ENCODE data around the gene PEA15. TPM values are rescaled to one million over a fixed set of nuclear protein-coding genes. Genes with fewer than 3 reads are reported as not detected.

The PEA15 gene
- total RNA-seq, 1 donor from 2014 or later: 317 TPM

DNA sequence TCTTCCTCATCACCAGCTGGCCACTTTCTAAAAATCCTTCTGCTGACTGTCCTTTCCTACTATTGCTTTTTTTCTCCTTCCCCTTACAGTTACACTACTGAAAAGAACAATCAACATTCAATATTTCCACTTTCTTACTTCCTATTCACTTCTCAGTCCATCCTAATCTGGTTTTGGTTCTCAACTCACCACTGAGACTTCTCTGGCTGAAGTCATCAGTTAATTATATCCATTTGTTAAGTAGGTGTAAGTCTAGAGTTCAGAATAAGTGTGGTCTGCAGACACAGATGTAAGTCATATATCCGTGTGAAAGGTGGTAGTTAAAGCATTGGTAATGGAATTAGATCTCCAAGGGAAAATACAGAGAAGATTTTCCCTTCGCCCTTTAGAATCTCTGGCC is 21.4 kb downstream of the PEA15 start:
- intact Hi-C loops (cut with DNase I): no loop called here
- DNase-seq (ENCODE audit: low spot score): no peak

DNA sequence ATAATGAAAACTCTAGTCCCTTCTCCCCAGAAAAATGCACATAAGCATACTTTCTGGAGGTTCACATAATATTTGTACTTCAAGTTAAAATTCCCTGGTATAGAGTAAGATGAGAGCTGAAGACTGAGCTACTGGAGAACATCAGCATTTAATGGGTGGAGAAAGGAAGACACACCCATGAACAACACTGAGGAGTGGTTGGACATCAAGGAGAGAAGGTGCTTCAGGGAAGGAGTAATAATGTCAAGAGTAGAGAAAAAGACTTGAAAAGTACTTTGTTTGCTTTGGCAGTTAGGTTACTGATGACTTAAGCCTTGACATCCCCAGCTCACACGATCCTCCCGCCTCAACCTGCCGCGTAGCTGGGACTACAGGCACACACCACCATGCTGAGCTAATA is 21.9 kb downstream of the PEA15 start:
- intact Hi-C loops (cut with DNase I): no loop called here
- no peak for DNase-seq (ENCODE audit: low spot score)

DNA sequence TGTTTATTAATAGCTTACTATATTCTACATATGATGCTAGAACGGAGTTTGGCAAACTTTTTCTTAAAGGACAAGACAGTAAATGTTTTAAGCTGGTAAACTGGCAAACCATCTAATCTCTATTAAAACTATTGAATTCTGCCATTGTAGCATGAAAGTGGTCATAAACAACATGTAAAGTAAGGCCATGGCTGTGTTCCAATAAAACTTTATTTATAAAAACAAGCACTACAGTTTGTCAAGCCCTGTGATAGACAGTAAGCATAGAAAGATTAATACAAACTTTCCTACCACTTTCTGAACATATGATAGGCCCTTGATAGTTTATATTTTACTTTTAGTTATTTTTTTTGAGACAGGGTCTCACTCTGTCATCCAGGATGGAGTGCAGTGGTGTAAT is 22.4 kb downstream of the PEA15 start:
- no peak for DNase-seq (ENCODE audit: low spot score)
- intact Hi-C loops (cut with DNase I): no loop called here

DNA sequence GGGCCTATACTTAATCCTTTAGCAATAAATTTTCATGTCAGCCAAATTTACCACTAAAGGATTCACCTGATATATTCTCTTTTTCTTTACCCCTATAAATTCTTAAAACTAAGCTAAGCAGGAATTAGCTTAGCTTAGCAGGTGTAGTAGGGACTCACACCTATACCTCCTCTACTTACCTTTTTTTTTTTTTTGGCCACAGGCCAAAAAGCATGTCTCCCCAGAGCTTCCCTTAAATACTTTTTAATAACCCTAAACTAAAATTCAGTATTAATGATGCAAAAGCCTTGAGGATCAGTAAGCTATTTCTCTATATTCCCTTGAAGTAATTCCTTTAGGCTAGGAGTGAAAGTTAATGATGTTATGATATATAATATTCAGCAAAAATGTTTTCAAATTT is 23.2 kb downstream of the PEA15 start:
- intact Hi-C loops (cut with DNase I): no loop called here
- no peak for DNase-seq (ENCODE audit: low spot score)

DNA sequence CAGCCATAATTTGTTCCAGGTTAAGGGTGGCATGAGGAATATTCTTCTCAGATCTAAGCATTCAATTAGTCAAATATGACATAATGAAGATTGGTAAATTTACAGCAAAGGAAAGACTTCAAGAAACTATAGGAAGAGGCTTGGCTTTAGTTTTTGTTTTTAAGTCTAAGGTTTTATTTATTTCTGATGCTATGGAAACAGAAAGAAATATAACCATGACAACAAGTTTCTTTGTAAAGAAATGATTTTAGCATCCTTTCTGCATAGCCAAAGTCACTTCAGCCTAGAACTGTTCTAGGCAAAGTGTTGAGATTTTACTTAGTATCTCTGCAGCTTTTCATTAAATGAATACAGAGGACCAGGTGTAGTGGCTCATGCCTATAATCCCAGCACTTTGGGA is 27.7 kb downstream of the PEA15 start:
- no peak for DNase-seq (ENCODE audit: low spot score)
- intact Hi-C loops (cut with DNase I): no loop called here

DNA sequence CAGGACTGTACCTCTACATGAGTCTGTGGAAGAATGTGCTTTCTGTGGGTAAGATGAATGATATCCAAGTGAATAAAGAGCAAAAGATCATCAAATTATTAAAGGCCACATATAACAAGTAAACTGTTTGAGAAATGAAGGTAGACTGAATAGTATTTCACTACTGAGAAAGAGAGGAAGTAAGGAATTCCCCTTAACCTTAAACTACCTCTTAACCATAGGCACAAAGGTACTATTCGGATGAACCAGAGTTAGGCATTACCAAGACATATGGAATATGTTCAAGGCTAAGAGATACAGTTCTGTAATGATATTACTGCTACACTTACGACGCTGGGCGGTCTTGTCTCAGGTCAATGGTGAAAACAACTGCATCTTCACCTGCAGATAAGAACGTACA is 31.6 kb downstream of the PEA15 start:
- DNase-seq (ENCODE audit: low spot score): no peak
- intact Hi-C loops (cut with DNase I): no loop called here

DNA sequence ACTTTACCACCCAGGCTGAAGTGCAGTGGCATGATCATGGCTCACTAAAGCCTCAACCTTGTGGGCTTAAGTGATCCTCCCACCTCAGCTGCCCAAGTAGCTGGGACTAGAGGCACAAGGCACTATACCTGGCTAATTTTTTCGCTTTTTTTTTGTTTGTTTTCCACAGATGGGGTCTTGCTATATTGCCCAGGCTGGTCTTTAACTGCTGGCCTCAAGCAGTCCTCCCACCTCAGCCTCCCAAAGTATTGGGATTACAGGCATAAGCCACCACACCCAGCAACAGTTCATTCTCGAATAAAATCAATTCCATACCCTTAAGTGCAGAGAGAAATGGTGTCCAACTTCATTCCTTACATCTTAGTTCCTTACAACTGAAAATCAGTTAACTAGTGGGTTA is 32.4 kb downstream of the PEA15 start:
- DNase-seq (ENCODE audit: low spot score): no peak
- intact Hi-C loops (cut with DNase I): no loop called here

DNA sequence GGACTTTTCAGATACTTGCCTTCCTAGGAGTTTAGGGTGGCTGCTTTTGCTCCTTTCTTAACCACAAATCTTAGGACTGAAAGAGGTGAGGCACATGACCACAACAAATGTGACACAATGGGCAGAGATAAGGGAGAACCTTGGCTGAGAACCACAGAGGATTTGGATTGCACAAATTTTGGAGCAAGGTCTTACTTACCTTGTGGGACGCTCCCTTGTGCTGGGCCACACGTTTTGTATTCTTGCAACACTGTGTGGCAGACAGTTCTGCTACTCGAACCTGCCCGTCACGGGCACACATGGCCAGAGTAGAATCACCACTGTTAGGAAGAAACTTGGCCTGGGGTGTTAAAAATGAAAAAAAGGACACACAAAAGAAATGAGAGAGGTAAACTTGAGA is 33.2 kb downstream of the PEA15 start:
- no peak for DNase-seq (ENCODE audit: low spot score)
- intact Hi-C loops (cut with DNase I): no loop called here

DNA sequence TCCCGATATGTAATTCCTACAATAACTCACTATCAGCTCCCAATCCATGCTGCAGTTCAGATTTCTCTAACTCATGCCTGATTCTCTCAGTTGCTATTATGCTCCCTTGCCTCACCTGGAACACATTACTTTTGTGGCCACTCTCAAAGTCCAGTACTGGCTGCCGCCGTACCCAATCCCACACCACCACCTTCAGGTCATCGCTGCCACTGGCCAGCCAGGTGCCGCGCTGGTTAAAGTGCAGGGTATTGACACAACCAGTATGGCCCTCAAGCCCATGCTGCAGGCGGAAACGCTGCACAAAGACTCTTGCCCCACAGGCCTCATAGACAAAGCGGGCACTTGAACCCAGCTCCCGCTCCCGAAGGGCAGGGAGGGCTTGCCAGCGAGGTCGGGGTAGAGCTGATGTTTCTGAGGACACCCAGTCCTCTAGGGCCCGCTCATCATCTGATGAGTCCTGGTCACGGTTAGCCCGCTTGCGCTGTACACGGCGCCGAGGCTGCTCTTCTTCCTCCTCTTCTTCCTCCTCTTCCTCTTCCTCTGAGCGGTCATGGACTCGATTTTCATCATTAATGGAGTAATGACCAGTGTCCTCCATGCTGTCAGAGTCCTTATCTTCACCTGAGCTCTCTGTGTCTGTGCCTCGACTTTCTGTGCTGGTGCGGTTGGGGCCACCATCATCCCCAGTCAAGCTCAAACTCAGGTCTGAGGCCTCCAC is 34.6 kb downstream of the PEA15 start:
- intact Hi-C loops (cut with DNase I): no loop called here
- DNase-seq (ENCODE audit: low spot score): no peak

DNA sequence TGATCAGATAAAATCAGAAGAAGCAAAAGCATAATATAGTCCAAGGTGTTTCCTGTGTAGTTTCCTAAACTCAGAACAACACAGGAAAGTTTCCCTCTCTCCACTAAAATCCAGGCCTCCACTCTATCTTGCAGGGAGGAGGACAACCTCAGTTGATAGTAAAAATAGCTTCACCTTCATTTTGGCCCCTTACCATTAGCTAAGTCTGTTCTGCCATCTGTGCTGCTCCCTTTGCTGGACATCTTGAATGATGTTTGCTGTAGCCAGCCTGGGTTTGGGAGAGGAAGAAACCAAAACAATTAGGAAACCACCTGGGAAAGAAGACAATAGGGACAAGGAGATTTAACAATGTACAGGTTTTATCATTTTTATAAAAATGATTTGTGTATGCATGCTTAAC is 38.6 kb downstream of the PEA15 start:
- DNase-seq (ENCODE audit: low spot score): no peak
- intact Hi-C loops (cut with DNase I): no loop called here

DNA sequence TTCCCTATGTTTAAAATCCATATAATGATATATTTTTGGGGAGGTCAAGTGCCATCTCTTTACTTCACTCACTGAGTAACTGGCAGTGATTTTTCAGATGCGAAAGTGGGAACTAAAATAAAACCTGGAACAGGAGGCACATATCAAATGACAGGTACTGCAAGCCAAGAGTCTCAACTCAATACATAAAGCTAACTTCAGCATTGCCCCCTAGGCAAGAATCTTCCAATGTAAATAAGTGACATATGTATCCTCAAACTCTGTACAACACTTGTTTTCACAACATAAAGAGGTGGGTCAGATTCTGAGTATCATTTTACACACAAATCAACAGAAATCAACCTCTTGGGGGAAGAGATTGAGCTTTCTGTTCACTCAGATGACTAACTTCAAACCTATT is 39.0 kb downstream of the PEA15 start:
- intact Hi-C loops (cut with DNase I): no loop called here
- DNase-seq (ENCODE audit: low spot score): no peak

DNA sequence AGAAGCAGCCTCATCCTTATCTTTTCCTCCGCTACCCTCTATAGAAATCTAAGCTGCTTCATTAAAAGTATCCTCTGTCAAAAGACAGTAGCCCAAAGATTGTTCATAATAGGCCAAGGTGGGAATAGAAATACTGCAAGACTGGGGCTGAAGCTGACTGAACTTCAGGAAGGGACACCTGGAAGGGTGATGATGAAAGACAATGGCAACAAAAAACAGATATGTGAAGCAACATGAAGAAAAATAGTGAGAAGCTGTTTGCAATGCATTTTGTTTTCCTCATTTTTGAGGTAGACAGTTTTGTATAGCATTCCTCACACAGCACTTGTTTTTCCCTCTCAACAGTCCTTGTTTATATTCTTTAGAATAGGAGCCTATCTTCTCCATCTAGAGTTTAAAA is 40.2 kb downstream of the PEA15 start:
- intact Hi-C loops (cut with DNase I): no loop called here
- no peak for DNase-seq (ENCODE audit: low spot score)

DNA sequence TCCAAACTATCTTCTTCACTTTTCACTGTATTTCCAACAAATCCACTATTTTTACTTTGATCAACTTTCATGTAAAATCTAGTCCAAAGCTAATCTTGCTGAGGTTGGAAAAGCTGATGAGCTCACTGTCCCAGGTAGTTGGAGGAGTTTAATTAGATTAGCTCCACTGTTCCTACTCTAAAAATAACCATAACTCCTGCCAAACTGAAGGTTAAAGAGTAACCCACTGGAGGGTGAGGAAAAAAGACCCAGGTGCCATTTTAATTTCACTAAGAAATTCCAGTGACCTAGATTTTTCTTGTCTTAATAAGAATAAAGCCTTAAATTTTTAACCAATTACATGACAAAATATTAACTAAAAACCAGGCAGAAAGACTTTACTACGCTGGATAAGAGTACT is 41.9 kb downstream of the PEA15 start:
- intact Hi-C loops (cut with DNase I): no loop called here
- no peak for DNase-seq (ENCODE audit: low spot score)

DNA sequence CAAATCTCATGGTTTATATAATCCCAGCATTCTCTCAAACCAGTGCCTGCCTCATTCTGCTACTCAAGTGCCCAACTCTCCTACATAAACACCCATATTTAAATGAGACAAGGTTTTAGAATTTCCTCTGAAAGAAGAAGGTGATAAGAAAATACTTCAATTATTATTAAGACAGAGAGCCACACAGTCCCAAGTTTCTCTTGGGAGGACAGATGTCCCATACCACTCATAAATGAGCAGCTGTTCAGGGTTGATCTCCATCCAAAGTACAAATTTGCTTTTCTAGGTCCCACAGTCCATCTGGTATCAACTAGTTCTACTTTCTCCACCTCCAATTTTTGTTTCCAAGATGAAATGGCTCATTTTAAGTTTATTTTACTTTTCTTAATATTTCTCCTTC is 45.8 kb downstream of the PEA15 start:
- DNase-seq (ENCODE audit: low spot score): no peak
- intact Hi-C loops (cut with DNase I): no loop called here

DNA sequence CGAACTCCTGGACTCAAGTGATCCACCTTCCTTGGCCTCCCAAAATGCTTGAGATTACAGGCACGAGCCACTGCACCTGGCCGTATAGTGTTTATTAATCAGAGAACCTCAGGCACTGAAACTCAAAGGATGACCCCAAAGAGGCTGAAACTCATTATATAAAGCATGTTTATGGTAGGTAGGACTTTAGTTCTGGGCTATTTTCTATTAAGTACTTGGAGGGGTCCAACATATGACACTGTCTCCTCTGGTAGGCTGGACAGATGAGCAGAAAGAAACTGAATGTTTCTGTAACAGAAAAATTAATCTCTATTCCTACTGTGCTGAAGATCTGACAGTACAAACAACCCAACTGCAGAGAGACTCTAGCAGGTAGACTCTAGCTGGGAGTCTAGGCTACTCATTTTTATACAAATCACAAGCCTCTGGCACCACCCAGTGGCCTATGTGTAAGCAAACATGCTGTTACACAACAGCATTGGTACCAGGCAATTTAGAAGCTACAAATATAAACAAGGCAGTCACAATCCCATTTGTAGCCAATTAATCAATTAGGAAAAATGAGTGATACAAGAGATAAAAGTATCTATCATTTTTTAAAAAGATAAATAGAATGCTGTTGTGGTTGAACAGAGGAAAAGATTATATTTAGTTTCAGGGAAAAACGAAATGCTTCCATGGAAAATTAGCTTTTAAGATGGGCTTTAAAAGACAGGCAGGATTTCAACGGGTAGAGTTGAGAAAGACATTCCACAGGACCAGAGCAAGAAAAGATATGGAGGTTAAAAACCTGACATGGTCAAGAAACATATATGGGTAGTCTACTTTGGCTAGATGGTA is 46.7 kb downstream of the PEA15 start:
- intact Hi-C loops (cut with DNase I): loop anchor here (2.0 kb wide), 1 partner anchor 59 kb away; no protein-coding TSS in a partner anchor
- no peak for DNase-seq (ENCODE audit: low spot score)

DNA sequence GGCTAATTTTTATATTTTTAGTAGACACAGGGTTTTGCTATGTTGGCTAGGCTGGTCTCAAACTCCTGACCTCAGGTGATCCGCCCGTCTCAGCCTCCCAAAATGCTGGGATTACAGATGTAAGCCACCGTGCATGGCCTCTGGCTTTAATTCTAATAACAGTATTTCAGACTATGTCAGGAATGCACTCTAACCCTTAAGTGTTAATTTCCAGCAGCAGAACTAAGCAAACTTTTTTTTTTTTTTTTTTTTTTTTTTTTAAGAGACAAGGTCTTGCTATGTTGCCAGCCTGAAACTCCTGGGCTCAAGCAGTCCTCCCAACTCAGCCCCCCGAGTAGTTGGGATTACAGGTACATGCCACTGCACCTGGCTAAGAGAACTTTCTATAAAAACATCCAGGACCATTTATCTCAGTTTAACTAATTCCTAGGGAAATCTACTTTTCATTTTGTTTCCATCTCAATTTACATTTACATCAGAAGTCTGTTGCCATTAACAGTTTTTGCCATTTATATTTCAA is 50.7 kb downstream of the PEA15 start:
- intact Hi-C loops (cut with DNase I): no loop called here
- no peak for DNase-seq (ENCODE audit: low spot score)

DNA sequence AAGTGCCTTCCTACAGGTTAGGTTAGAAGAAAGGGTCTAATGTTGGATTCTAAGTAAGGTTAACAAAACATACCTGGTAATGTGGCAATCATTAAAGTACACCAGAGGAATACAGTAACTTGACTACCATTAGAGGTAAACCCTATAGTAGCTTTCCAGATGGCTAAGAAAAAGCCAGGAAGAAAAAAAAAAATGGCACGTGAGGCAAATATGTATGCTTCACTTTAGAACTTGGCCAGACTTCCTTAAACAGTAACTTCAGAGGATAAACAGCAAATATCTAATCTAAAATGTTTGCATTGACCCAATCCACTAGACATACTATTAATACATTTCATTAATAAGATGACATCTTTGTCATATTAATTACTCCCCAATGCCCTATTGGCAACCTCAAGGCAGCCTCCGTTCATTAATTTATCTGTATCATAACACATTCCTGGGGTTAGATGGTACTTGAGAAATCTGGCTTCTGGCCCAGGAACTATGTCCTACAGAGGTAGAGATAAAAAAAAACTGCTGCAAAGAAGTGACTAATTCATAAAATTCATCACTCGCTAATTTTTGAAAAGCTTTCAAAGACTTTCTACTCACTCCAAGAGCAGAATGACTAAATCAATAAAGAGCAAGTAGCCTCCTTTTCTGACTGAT is 51.3 kb downstream of the PEA15 start:
- intact Hi-C loops (cut with DNase I): no loop called here

DNA sequence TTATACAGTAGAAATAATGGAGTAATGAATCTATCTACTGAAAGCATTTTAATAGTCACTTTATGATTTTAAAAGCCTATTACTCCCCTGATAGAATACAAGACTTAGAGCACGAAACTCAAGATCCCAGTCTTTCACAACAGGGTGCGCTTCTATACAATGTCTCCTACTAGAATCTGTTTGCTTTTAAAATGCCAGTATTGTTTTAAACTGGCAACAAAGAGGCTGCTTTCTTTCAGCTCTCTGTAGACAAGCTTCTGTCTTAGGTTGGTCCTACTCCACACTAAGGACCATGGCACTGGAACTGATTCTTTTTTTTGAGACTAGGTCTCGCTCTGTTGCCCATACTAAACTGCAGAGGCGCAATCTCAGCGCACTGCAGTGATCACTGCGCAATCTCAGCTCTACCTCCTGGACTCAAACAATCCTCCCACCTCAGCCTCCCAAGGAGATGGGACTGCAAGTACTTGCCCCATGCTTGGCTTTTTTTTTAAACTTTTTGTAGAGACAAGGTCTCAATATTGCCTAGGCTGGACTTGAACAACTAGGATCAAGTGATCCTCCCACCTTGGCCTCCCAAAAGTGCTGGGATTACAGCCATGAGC is 52.3 kb downstream of the PEA15 start:
- no peak for DNase-seq (ENCODE audit: low spot score)
- intact Hi-C loops (cut with DNase I): no loop called here

More for the DNA sequence above, 51.3 kb downstream of the PEA15 start:
- DNase-seq (ENCODE audit: low spot score): no peak

DNA sequence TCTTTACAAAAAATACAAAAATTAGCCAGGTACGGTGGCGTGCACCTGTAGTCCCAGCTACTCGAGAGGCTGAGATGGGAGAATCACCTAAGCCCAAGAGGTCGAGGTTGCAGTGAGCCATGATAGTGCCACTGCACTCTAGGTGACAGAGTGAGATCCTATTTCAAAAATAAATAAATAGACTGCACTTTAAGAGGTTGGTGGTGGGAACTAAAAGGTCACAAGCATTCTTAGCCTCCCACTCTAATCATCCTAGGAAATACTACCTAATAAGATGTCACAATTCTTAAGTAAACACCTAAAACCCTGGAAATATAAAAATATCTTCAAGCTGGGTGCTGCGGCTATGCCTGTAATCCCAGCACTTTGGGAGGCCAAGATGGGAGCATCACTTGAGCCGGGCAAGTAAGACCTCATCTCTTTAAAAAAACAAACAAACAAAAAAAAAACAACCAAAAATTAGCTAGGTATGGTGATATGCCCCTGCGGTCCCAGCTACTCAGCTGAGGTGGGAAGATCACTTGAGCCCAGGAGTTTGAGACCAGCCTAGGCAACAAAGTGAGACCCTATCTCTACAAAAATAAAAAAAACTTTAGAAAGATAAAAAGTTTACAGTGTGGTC is 53.1 kb downstream of the PEA15 start:
- no peak for DNase-seq (ENCODE audit: low spot score)
- intact Hi-C loops (cut with DNase I): no loop called here

Data from cardiac septum (tissue), 1 donor.